ENCODE measurements around the gene LRRC4C.

DNA sequence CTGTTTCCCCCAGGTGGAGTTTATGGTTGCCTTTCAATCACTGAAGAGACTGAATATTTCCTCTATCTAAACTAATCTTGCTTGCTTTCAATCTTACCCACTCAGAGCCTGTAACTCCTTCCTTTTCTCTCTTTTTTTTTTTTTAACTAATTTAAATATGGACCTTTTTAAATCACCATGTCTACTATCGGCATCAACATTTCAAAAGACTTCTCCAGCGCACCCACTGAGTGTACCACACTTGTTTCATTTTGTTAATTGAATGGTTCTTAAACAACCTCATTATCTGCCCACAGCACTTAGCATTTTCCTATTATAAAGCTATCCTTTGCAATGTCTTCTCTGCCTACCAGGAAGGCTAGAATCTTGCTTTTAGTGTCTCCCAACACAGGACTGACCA lies 1212.5 kb downstream of the LRRC4C start:
- TF ChIP-seq POLR2AphosphoS5 (IDR thresholded peaks at IDR 0.05; ENCODE audit: low read depth, low read length): no peak
- TF ChIP-seq, protein P1, sequence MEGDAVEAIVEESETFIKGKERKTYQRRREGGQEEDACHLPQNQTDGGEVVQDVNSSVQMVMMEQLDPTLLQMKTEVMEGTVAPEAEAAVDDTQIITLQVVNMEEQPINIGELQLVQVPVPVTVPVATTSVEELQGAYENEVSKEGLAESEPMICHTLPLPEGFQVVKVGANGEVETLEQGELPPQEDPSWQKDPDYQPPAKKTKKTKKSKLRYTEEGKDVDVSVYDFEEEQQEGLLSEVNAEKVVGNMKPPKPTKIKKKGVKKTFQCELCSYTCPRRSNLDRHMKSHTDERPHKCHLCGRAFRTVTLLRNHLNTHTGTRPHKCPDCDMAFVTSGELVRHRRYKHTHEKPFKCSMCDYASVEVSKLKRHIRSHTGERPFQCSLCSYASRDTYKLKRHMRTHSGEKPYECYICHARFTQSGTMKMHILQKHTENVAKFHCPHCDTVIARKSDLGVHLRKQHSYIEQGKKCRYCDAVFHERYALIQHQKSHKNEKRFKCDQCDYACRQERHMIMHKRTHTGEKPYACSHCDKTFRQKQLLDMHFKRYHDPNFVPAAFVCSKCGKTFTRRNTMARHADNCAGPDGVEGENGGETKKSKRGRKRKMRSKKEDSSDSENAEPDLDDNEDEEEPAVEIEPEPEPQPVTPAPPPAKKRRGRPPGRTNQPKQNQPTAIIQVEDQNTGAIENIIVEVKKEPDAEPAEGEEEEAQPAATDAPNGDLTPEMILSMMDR (IDR thresholded peaks at IDR 0.05): no peak
- no peak for TF ChIP-seq SIN3A (IDR thresholded peaks at IDR 0.05; ENCODE audit: borderline replicate concordance, insufficient read depth, low read depth, low read length)

All from Panc1 (cell line).